Panc1 (cell line): Measurements from ENCODE around the gene OPTC.

ENCODE experiments used
- POLR2AphosphoS5 ChIP-seq: IDR thresholded peaks from 2 replicates; pipeline ENCODE4 v1.6.1; 2012; ENCODE audit warnings: mild to moderate bottlenecking, low read depth, low read length, moderate library complexity
- SIN3A ChIP-seq: IDR thresholded peaks from 2 replicates; pipeline ENCODE4 v1.6.1; 2012; ENCODE audit warnings: low read depth, mild to moderate bottlenecking, low read length, moderate library complexity, borderline replicate concordance; ENCODE audit not compliant: insufficient read depth
- TCF7L2 ChIP-seq: IDR thresholded peaks from 2 replicates; pipeline ENCODE4 v1.6.1; 2011; ENCODE audit warnings: mild to moderate bottlenecking, low read depth, low read length, inconsistent platforms
- TF ChIP-seq, protein P1 (sequence below): fragments of 450-650 bp; IDR thresholded peaks from 2 replicates; pipeline ENCODE4 v1.5.1; 2017; ENCODE audit warnings: mild to moderate bottlenecking
- TF ChIP-seq, protein P2 (sequence below), 2 experiments: IDR thresholded peaks; 2 replicates each; pipeline ENCODE4 v1.6.1; 2011 to 2012; ENCODE audit warnings: low read depth in 2 of 2, control low read depth in 1 of 2, low read length in 1 of 2, mild to moderate bottlenecking in 1 of 2, moderate library complexity in 1 of 2; ENCODE audit not compliant: insufficient read depth in 1 of 2

DNA sequence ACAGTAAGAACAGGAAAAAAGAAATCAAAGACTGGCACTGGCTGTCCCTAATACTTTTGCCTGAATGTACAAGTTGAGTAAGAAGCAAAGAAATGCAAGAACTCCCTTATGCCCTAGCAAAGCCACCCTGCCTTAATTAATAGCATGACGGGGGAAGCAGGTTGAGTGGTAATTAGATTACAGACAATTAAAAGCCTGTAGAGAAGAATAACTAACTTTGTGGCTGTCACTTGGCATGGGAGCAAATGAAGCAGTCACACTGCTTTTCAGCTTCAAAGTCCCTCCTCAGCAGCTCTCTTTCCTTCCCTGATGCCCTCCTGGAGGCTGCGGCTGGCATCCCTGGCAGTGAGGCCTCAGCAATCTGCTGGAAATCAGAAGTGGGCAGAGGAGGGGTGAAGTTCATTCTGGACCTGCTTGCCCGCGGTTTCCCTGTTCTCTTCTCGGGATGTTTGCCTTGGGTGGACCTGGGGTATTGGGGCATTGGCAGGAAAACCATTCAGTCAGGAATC, 3.4 kb downstream of the OPTC start:
- TF ChIP-seq, protein P1, sequence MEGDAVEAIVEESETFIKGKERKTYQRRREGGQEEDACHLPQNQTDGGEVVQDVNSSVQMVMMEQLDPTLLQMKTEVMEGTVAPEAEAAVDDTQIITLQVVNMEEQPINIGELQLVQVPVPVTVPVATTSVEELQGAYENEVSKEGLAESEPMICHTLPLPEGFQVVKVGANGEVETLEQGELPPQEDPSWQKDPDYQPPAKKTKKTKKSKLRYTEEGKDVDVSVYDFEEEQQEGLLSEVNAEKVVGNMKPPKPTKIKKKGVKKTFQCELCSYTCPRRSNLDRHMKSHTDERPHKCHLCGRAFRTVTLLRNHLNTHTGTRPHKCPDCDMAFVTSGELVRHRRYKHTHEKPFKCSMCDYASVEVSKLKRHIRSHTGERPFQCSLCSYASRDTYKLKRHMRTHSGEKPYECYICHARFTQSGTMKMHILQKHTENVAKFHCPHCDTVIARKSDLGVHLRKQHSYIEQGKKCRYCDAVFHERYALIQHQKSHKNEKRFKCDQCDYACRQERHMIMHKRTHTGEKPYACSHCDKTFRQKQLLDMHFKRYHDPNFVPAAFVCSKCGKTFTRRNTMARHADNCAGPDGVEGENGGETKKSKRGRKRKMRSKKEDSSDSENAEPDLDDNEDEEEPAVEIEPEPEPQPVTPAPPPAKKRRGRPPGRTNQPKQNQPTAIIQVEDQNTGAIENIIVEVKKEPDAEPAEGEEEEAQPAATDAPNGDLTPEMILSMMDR = no peak
- TF ChIP-seq, protein P2, sequence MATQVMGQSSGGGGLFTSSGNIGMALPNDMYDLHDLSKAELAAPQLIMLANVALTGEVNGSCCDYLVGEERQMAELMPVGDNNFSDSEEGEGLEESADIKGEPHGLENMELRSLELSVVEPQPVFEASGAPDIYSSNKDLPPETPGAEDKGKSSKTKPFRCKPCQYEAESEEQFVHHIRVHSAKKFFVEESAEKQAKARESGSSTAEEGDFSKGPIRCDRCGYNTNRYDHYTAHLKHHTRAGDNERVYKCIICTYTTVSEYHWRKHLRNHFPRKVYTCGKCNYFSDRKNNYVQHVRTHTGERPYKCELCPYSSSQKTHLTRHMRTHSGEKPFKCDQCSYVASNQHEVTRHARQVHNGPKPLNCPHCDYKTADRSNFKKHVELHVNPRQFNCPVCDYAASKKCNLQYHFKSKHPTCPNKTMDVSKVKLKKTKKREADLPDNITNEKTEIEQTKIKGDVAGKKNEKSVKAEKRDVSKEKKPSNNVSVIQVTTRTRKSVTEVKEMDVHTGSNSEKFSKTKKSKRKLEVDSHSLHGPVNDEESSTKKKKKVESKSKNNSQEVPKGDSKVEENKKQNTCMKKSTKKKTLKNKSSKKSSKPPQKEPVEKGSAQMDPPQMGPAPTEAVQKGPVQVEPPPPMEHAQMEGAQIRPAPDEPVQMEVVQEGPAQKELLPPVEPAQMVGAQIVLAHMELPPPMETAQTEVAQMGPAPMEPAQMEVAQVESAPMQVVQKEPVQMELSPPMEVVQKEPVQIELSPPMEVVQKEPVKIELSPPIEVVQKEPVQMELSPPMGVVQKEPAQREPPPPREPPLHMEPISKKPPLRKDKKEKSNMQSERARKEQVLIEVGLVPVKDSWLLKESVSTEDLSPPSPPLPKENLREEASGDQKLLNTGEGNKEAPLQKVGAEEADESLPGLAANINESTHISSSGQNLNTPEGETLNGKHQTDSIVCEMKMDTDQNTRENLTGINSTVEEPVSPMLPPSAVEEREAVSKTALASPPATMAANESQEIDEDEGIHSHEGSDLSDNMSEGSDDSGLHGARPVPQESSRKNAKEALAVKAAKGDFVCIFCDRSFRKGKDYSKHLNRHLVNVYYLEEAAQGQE (IDR thresholded peaks at IDR 0.05; ENCODE audit: insufficient read depth in 1 of 2, low read depth in 2 of 2, low read length in 1 of 2) = no peak
- TF ChIP-seq SIN3A (no peak), POLR2AphosphoS5 (no peak), TCF7L2 (no peak)
